Neural cell (in vitro differentiated cells): Measurements from ENCODE around the gene NGEF.

Experiments
- CTCF ChIP-seq: fragments of 450-650 bp; IDR thresholded peaks from 2 replicates; pipeline ENCODE4 v1.5.1; 2014; ENCODE audit warnings: antibody characterized with exemption, mild to moderate bottlenecking, moderate library complexity; ENCODE audit not compliant: poor library complexity, severe bottlenecking
- EP300 ChIP-seq: fragments of 450-650 bp; conservative IDR thresholded peaks from 2 replicates; pipeline ENCODE4 v1.6.1; 2014; ENCODE audit warnings: antibody characterized with exemption, mild to moderate bottlenecking, moderate library complexity; ENCODE audit not compliant: poor library complexity, severe bottlenecking
- EZH2 ChIP-seq: fragments of 200-600, 300-800 bp; shearing (Covaris generic), sonication (generic); IDR thresholded peaks from 2 replicates; pipeline ENCODE4 v1.6.1; 2014; ENCODE audit warnings: antibody characterized with exemption, low read length, borderline replicate concordance, mild to moderate bottlenecking; ENCODE audit not compliant: insufficient read depth, poor library complexity, severe bottlenecking
- MXI1 ChIP-seq: fragments of 450-650 bp; conservative IDR thresholded peaks from 2 replicates; pipeline ENCODE4 v1.6.1; 2014; ENCODE audit warnings: antibody characterized with exemption, mild to moderate bottlenecking; ENCODE audit not compliant: poor library complexity, severe bottlenecking
- POLR2AphosphoS5 ChIP-seq: IDR thresholded peaks from 2 replicates; pipeline ENCODE4 v1.6.1; 2012
- RAD21 ChIP-seq: fragments of 450-650 bp; conservative IDR thresholded peaks from 2 replicates; pipeline ENCODE4 v1.6.1; 2014; ENCODE audit warnings: antibody characterized with exemption, mild to moderate bottlenecking, moderate library complexity
- REST ChIP-seq: IDR thresholded peaks from 2 replicates; pipeline ENCODE4 v1.6.1; 2012; ENCODE audit warnings: borderline replicate concordance
- SMC3 ChIP-seq: fragments of 450-650 bp; conservative IDR thresholded peaks from 2 replicates; pipeline ENCODE4 v1.6.1; 2014; ENCODE audit warnings: antibody characterized with exemption, mild to moderate bottlenecking, moderate library complexity; ENCODE audit not compliant: poor library complexity
- TAF1 ChIP-seq: IDR thresholded peaks from 2 replicates; pipeline ENCODE4 v1.6.1; 2012; ENCODE audit warnings: low read depth

GRCh38 chr2:232919141-232919540 is 93.9 kb downstream of the NGEF start:
- TF ChIP-seq RAD21, result no peak
- TF ChIP-seq CTCF, result no peak
- no peak for TF ChIP-seq EZH2
- TF ChIP-seq SMC3, result no peak
- TF ChIP-seq POLR2AphosphoS5, result no peak
- TF ChIP-seq EP300, result no peak
- TF ChIP-seq MXI1, result no peak
- no peak for TF ChIP-seq TAF1
- TF ChIP-seq REST, result no peak
